NCI-H2029 treated with DMSO at 0.1 percent for 48 hours (cell line): ENCODE results near the gene BAHD1.

Experiments used
- DNase-seq: peaks from one replicate; lab custom pipeline; 2025; lab: John Stamatoyannopoulos, UW

The BAHD1 gene

DNA sequence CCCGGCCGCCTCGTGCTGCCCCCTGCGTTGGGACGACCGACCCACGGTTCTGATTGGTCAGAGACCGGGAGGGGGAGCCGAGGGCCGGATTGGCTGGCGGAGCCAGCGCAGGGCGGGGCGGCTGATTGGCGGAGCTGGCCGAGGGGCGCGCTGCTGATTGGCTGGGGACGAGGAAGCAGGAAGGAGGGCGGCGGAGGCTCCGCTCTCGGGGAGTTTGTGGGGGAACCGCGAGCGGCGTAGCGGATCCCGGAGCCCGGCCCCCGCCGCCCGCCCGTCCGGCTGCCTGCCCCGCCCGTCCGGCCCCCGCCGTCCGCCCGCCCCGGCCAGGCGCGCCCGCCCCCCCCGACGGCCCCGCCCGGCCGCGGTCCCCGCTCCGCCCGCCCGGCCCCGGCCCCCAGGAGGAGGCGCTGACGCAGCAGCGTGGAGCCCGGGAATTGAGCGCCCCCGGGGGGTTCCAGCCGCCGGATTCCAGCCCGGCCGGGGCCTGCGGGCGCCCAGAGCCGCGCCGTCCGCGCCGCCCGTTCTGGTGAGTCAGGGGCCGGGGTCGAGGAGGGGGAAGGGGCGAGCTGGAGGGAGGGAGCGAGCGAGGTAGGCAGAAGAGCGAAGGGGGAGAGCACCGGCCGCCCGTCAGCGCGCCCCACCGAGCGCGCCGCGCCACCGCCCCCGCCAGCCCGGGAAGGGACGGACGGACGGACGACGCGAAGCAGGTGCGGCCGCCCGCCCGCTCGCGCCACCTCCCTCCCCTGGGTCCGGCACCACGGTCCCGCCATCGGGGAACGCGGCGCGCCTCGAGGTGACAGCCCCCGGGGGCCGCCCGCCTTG lies at the start of gene BAHD1:
Gene BAHD1 (plus strand): TSS at position 211 of the 822 bp plus-strand sequence. CDS start 17,512 bp downstream, outside the sequence.
- peak; percentile 37 for DNase-seq

DNA sequence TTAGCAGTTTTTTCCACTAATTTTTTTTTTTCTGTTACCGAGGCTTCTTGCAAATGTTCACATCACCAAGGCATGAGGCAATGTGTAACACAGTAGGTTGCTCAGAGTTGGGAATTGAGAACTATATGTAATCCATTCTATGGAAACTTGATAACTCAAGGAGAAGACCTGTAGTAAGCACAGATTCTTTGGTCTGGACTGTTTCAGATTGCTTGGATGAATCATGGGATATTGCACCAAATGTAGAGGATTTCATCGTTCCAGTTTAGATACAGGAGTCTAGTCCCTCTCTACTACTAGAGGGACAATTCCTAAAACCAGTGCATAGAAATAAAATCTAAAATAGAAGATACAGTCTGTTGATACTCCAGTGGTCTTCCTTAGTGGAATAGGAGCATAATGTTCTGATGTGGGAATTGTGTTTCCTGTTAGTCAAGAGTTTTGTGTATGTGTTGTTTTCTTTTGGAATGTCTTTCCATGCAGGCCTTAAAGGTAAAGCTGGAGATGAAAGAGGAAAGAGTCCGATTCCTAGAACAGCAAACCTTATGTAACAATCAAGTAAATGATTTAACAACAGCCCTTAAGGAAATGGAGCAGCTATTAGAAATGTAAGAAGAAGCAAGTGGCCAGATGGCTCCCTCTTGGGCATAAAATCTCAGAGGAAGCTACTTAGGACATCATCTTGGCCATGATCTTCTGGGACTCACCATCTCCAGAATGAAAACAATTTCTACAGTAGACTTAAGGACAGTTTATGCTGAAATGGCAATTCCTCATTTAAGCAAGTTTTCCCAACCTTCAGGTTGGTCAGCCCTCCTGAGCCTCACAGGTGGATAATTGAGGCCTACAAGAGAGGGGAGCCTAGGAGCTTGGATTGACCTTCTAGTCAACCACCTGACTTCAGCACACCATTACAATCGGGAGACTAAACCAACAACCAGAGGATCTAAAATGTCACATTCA lies 47.5 kb upstream of the BAHD1 start:
- no peak for DNase-seq

DNA sequence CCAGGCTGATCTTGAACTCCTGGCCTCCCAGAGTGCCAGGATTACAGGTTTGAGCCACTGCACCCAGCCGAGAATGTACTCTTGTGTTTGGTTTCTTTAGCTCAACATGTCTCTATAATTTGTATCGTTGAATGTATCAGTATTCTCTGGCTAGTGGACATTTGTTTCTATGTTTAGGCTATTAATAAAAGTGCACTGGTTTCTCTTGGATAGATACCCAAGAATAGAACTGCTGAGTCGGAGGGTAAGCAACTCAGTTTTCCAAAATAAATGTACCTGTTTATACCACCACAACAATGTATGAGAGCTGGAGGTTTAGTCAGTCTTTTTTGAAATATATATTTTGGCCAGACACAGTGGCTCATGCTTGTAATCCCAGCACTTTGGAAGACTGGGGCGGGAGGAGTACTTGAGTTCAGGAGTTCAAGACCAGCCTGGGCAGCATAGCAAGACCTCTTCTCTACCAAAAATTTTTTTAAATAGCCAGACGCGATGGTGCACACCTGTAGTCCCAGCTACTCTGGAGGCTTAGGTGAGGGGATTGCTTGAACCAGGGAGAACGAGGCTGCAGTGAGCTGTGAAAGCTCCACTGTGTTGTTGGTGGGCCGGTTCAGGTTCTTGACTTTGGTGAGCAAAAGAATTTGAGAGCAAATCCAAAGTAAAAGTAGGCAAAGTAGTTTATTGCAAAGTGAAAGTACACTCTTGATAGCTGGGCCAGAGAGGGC lies 42.9 kb upstream of the BAHD1 start:
- DNase-seq, result no peak

DNA sequence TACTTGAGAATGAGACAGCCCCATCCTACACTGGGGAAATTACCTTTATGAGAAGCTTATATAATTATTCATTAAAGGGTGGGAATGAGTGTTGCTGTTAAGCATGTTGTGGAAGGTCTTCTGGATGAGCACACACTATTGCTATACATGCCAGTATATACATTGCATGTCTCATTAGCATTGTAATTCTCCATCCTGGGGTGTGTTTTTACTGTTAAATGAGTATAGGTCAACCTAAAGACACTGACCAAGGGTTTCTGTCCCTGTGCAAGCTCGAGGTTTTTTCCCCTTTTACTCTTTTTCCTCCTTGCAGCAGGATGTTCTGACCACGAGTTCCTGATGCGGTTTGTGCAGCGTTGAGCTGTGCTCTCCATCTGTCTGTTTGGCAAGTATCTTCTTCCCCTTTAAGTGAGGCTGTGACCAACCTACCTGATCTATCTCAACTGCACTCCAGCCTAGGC lies 42.3 kb upstream of the BAHD1 start:
- no peak for DNase-seq

DNA sequence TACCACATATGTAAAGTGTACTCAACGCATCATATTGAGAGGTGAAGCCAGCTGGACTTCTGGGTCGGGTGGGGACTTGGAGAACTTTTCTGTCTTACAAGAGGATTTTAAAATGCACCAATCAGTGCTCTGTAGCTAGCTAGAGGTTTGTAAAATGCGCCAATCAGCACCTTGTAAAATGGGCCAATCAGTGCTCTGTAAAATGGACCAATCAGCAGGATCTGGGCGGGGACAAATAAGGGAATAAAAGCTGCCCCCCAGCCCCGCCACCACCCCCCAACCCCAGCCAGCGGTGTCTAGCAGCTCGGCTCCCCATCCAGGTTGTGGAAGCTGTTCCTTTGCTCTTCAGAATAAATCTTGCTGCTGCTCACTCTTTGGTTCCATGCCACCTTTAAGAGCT lies 41.4 kb upstream of the BAHD1 start:
- DNase-seq, result no peak

DNA sequence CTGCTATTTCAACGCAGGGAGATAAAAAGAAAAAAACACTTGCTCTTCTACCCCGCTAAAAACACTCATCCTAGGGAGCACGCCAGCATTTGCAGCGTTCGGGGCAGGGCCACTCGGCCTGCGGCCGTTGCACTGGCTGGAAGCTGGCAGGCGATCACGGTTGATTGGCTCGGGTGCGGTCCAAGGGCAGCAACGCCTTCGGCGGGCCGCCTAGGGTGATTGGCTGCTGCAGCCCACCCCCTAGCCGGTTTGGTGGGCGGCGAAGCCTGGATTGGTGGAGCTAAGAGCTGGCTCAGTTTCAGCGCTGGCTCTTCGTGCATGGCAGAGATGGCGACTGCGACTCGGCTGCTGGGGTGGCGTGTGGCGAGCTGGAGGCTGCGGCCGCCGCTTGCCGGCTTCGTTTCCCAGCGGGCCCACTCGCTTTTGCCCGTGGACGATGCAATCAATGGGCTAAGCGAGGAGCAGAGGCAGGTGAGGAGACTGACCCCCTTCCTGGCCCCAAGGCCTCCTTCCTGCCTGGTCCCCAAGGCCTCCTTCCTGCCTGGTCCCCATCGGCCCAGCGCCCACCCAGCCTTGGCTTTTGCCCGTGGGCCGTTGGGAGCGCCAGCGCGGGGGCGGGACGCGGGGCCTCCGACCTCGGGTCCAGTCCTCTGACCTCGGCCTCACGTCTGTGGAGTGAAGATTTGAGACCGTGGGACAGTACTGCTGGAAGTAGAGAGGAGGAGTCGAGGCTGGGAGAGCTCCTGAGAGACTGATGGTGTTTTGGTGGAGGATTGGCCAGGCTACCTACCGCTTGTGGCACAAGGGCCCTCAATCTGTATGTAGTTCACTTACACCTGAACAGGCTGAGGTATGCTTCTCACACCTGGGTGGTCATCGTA lies 35.0 kb upstream of the BAHD1 start, which contains the start of gene IVD:
Gene IVD (plus strand): TSS at position 295 of the 881 bp plus-strand sequence. CDS start 33 bp downstream, at position 328.
- peak; percentile 60 for DNase-seq

DNA sequence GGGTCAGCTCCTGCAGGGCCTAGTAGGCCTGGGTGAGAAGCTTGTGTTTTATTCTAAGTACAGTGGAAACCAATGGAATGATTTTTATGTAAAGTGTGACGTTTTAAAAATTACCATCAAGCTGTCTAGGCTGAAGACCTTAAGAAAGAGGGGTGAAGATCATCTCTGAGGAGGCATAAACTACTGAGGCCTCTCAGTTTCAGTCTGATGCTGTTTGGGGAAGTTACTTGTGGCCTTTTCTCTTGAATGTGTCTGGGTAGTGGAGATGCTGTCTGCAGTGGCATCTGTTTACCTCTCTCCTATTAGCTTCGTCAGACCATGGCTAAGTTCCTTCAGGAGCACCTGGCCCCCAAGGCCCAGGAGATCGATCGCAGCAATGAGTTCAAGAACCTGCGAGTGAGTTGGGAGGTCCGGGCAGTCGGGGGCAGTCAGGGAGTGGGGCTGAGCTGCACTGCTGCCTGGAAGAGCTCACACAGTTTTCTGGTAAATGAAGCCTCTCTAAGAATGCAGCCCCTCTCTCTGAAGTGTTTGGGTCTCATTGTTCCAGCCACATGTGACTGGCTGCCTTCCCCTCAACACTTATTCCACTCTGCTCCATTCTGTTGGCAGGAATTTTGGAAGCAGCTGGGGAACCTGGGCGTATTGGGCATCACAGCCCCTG lies 33.3 kb upstream of the BAHD1 start:
- no peak for DNase-seq

DNA sequence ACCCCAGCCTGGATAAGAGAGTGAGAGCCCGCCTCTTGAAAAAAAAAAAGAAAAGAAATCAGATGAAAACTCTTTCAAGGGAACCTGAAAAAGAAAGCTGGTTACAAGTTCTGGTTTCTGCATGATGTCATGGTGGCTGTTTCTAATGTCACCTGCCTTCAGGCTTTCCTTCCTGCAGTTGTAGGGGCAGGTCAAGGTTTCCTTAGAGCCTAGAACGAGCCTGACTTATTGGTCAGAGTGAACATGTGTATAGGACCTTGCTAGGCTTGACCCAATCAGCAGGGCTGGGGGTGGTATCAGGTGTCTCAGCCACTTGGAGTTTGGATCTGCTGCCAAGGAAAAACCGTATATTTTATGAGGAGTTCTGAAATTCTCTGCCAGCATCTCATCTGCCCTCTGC lies 31.4 kb upstream of the BAHD1 start:
- no peak for DNase-seq

DNA sequence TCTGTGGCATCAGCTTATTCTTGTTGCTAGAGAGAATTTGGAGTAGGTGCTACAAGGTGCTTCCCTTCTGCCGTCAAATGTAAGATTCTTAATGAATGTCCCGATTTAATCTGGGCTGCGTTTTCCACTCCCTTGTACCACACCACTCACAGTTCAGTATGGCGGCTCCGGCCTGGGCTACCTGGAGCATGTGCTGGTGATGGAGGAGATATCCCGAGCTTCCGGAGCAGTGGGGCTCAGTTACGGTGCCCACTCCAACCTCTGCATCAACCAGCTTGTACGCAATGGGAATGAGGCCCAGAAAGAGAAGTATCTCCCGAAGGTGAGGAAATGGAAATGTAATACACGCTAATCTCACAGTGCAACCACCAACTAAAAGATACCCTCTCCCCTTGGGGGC lies 30.3 kb upstream of the BAHD1 start:
- no peak for DNase-seq

DNA sequence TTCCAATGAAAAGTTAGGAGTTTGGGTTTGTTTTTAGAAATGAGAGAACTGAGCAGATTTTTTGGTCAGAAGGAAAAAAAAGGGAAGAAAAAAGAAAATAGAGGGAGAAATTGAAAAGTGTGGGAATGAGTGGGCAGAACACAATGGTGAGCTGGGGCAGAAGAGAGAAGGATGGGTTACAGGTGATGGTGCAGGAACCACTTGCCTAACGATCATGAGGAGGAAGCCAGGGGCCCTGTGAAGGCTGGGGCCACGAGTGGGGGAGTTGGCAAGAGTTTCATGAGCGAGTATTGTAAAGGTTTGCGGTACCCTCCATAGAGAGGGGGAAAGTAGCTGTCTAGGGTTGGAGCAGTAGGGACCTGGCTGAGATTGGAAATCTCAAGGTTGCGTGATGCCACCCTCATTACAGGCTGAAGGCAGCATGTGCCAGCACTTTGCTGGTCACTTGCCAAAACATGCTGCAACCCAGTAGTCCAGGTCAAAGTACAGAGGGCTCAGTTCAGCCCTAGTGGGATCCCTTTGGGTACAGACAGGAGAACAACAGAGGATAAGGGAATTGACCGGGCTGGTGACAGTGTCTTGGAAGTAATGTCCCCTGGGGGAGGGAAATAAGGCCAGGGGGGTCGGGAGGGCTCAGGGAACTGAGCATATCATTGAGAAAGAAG lies 28.5 kb upstream of the BAHD1 start:
- DNase-seq, result no peak

DNA sequence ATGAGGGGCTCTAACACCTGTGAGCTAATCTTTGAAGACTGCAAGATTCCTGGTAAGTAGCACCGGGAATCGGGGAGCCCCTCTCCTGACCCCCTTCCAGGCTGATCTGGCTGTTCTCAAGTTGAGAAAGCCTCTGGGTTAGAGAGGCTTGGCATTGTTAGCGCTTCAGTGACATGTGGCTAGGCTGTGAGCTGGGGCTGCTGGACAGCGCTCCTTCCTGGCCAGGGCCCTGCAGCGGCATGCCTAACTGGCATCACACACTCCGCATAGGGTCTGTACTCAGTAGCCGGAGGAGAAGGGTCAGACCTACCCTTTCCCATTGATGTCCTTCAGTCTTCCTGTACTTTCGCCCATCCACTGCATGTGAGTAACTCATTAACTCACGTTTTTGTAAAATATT lies 27.7 kb upstream of the BAHD1 start:
- no peak for DNase-seq

DNA sequence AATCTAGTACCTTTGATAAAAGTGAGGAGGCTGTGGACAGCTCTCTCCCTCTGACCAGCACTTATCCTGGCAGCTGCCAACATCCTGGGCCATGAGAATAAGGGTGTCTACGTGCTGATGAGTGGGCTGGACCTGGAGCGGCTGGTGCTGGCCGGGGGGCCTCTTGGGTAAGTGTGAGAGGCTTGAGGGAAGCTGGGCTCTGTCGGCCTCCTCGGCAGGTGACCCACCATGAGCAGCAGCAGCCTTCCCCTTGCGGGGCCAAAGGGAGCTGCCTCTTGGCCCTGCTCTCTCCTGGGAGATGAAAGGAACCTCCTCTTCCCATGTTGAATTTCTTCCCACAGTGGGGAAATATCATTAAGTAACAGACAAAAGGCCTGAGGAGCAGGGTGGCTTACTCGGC lies 25.9 kb upstream of the BAHD1 start:
- DNase-seq, result no peak

DNA sequence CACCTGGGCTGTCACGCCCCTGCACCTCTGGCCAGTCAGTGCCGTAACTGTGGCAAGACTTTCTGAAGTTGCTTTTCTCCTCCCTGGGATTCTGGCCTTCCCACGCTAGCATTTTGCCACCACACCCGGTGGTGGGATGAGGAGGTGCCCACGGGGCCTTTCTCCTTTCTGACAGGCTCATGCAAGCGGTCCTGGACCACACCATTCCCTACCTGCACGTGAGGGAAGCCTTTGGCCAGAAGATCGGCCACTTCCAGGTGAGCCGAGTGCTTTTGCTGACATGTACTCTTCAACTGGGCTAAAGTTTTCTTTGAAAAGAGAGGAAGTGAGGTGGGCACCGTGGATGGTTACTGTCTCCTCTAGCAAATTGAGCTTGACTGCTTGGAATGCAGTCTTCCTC lies 25.5 kb upstream of the BAHD1 start:
- DNase-seq, result no peak

DNA sequence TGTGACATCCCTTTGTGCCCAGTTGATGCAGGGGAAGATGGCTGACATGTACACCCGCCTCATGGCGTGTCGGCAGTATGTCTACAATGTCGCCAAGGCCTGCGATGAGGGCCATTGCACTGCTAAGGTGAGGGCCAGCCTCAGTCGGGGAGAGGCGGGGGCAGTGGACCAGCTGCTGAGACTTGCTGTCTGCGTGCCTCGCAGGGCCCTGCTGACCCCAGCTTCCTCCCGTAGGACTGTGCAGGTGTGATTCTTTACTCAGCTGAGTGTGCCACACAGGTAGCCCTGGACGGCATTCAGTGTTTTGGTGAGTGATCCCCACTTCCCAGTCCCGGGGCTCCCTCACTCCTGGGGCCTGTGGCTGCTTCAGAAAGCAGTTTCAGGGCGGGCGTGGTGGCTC lies 24.7 kb upstream of the BAHD1 start:
- no peak for DNase-seq

DNA sequence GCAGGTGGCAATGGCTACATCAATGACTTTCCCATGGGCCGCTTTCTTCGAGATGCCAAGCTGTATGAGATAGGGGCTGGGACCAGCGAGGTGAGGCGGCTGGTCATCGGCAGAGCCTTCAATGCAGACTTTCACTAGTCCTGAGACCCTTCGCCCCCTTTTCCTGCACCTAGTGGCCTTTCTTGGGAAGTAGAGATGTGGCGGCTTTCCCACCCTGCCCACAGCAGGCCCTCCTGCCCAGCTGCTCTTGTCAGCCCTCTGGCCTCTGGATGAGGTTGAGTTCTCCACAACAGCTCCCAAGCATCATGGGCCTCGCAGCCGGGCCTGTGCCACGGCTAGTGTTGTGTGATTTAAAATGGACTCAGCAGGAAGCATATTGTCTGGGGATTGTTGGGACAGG lies 22.6 kb upstream of the BAHD1 start:
- DNase-seq, result no peak

DNA sequence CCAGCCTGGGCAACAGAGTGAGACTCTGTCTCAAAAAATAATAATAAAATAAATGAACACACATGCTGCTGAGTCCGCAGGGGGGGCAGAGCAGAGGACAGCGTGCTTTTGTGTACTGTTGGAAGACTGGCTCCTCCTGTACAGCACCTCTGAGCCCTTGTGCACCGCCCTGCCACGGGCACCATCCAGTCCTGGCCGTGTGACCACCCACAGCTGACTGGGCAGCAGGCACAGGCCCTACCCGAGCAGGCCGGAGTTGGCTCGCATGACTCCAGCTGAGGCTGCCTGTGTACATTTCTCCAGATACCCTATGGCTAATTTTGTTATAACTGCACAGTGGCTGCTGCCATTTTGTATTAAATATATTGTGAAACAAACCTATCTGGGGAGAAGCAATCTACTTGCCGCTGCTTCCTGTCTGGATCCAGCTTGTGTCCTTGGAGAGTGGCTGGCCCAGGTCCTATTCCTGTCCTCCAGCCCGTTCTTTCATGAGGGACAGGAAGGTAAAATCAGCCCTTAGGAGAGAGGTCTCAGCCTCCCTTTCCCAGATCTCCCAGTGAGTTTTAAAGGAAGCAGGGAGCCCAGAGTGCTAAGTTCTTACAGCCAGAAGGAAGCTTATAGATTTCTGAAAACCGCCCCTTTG lies 20.6 kb upstream of the BAHD1 start:
- DNase-seq, result peak; percentile 22

DNA sequence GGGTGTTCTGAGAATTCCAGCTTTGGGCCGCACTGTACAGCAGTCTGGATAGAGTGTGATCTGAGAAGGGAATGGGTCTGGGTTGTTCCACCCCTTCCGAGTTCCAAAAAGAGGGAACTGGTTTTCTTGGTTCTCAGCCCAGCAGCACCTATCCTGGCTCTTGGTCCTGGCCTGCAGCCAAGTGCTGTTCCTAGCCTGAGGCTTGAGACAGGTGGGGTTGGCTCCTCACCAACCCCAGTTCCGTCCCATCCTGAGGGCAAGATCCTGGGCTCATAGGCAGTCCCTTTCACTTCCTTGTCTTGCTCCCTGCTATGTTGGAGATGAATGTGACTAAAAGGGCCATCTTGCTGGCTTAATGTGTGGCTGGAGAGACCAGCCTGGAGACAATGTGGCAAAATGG lies 20.0 kb upstream of the BAHD1 start:
- DNase-seq, result peak; percentile 48

DNA sequence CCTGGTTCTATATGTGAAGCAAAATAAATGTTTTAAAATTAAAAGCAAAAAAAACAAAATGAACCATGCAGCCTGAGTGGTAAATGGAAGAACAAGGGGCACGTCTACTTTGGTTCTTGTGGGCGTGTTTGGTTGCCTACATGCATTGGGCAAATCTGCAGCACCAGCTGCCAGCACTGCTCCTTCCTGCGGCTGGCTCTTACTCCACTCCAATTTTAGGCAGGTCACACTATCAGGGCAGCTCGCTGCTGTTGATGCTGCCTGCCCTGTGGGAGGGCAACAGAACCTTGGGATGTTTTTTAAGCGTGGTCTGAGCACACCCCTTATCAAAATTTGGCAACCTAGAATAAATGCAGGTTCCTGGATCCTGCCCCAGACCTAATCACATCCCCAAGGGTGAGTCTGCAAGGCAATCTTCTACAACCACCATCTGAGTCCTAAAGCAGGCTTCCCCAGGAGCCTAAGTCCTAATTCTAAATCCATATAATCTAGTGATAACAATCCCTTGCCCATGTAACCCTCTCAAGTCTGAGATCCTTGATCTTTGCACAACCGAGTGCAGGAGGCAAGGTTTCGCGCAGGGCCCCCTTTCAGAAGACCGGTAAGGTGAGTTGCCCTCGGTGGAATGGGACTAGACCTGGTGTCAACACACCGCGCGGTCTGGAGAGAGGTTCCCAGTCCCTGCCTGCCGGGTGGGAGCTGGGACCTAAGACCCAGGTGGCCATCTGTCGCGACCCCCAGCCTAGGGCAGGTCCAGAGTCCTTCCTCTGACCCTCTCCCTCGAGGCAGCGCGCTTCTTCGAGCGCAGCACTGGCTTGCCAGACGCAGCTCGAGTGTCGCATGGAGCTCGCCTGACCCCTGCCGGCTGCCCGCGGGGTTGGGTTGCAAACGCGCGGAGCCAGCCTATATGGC lies 19.3 kb upstream of the BAHD1 start:
- DNase-seq, result no peak
